ENCODE results near the gene CACNA2D1. TPM values are rescaled to one million over a fixed set of nuclear protein-coding genes. Genes with fewer than 3 reads are reported as not detected.

CACNA2D1 gene
- polyA plus RNA-seq, 2 of the 4 experiments (the other 2 are of a cell fraction) = 18.0 to 32.9 TPM

DNA sequence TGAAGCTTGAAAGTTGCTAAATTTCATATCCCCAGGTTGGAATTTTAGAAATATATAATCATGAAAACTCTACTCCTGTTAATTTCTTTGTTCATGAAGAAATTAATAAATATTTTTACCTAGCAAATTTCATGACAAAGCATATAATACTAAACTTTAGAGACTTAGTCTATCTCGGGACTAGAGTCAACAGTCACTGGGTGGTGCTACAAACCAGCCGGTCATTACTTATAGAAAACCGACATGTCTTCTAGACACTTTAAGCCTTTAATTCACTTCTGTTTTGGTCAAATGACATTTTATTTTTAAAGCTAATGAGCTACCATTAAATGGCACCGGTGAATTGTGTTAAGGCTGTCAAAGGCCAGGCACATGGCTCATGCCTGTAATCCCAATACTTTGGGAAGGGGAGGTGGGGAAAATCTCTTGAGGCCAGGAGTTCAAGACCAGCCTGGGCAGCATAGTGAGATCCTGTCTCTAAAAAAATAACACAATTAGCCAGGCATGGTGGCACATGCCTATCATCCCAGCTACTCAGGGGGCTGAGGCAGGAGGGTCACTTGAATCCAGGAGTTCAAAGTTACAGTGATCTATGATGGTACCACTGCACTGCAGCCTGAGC, 270.1 kb downstream of the CACNA2D1 start:
- H3K27ac ChIP-seq = peak overlapping the region in 1 of 2 experiments; percentile 32; a peak in 1 of 6 replicates
- no peak overlapping the region for H3K4me2 ChIP-seq
- 73% methylated on average over 4 of the region's 4 CpGs for WGBS (ENCODE audit: missing lambda C conversion rate)
- CTCF ChIA-PET = interaction anchor here (0.8 to 1.5 kb wide), 3 partner anchors 398 to 613 kb away, joined by 3 to 5 read pairs (median 4); no protein-coding TSS in a partner anchor
- no peak overlapping the region for H3K4me3 ChIP-seq
- no peaks in the 10 kb centered on the region for H3K9me3 ChIP-seq
- peaks cover 16% of the 10 kb centered on the region; the same call in 2 of the 3 replicates for H3K4me1 ChIP-seq
- DNase-seq (ENCODE audit: low read depth in 1 of 2, low spot score in 1 of 2) = no peak
- TF ChIP-seq RAD21 (conservative IDR thresholded peaks at IDR 0.05 in 1 of 2, IDR thresholded peaks at IDR 0.05 in 1 of 2) = peak in 1 of 2 experiments; percentile 23; a peak in 1 of 5 replicates
- TF ChIP-seq CHD4 (IDR thresholded peaks at IDR 0.05; ENCODE audit: borderline replicate concordance) = no peak
- no peak for ATAC-seq
- peak; percentile 59 for FAIRE-seq
- POLR2A ChIA-PET = no interaction called here

GRCh38 chr7:82172881-82173280, 270.7 kb downstream of the CACNA2D1 start:
- H3K4me3 ChIP-seq = no peak overlapping the region
- ChIA-PET POLR2A (no interaction called here), CTCF (interaction anchor here (0.8 to 1.5 kb wide), 3 partner anchors 399 to 613 kb away, joined by 3 to 5 read pairs (median 4); no protein-coding TSS in a partner anchor)
- WGBS (ENCODE audit: missing lambda C conversion rate) = 31% methylated on average over 2 of the region's 2 CpGs
- H3K27ac ChIP-seq = 0 out of 6 replicates have a peak overlapping the region, but pooled peaks of 1 of the 2 experiments have one; percentile 29
- no peaks in the 10 kb centered on the region for H3K9me3 ChIP-seq
- no peak for TF ChIP-seq EHF (CRISPR knock-in tag; IDR thresholded peaks at IDR 0.05)
- TF ChIP-seq KDM1A (IDR thresholded peaks at IDR 0.05; ENCODE audit: low read depth) = no peak
- no peak for TF ChIP-seq HEYL (CRISPR knock-in tag; IDR thresholded peaks at IDR 0.05)
- peaks cover 21% of the 10 kb centered on the region; the same call in 2 of the 3 replicates for H3K4me1 ChIP-seq
- FAIRE-seq = no peak
- ATAC-seq = peak; percentile 39 to 44; a peak in 1 of 6 replicates
- 0 out of 3 replicates have a peak overlapping the region, but pooled peaks have one; percentile 15 for H3K4me2 ChIP-seq
- peak in 1 of 2 experiments; percentile 30 for DNase-seq (ENCODE audit: low read depth in 1 of 2, low spot score in 1 of 2)

DNA sequence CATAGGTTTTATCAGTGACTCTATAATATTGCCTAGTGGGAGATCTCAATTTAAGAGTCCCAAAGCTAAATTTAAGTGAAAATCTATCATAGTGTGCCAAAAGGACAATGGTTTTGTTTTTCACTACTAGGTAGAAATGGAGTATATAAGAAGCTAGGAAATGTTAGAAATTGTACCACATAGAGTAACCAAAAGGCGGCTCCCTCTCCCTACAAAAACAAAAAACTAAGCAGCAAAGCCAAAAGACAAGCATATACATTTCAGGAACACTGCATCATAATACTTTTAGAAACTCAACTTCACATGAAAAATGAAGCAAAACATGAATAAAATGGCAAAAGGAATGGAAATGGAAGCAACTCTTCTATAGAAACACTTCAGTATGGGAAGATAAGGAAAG, 271.6 kb downstream of the CACNA2D1 start:
- FAIRE-seq (no peak), ATAC-seq (peak in 1 of 2 experiments; percentile 51; a peak in 1 of 6 replicates), DNase-seq (ENCODE audit: low read depth in 1 of 2, low spot score in 1 of 2) (no peak)
- Histone ChIP-seq H3K4me1 (peaks cover 26% of the 10 kb centered on the region), H3K4me2 (no peak overlapping the region), H3K4me3 (no peak overlapping the region), H3K27ac (no peak overlapping the region), H3K9me3 (no peaks in the 10 kb centered on the region)
- TF ChIP-seq, protein P1, sequence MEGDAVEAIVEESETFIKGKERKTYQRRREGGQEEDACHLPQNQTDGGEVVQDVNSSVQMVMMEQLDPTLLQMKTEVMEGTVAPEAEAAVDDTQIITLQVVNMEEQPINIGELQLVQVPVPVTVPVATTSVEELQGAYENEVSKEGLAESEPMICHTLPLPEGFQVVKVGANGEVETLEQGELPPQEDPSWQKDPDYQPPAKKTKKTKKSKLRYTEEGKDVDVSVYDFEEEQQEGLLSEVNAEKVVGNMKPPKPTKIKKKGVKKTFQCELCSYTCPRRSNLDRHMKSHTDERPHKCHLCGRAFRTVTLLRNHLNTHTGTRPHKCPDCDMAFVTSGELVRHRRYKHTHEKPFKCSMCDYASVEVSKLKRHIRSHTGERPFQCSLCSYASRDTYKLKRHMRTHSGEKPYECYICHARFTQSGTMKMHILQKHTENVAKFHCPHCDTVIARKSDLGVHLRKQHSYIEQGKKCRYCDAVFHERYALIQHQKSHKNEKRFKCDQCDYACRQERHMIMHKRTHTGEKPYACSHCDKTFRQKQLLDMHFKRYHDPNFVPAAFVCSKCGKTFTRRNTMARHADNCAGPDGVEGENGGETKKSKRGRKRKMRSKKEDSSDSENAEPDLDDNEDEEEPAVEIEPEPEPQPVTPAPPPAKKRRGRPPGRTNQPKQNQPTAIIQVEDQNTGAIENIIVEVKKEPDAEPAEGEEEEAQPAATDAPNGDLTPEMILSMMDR (IDR thresholded peaks at IDR 0.05) = peak; percentile 23; the same call in 2 of the 3 replicates
- TF ChIP-seq RAD21 (conservative IDR thresholded peaks at IDR 0.05 in 1 of 2, IDR thresholded peaks at IDR 0.05 in 1 of 2) = peak; percentile 25 to 30; a peak in 2 of 5 replicates
- TF ChIP-seq, protein P2, sequence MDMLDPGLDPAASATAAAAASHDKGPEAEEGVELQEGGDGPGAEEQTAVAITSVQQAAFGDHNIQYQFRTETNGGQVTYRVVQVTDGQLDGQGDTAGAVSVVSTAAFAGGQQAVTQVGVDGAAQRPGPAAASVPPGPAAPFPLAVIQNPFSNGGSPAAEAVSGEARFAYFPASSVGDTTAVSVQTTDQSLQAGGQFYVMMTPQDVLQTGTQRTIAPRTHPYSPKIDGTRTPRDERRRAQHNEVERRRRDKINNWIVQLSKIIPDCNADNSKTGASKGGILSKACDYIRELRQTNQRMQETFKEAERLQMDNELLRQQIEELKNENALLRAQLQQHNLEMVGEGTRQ (IDR thresholded peaks at IDR 0.05) = no peak
- WGBS (ENCODE audit: missing lambda C conversion rate) = 80% methylated on average over 1 of the region's 1 CpG
- ChIA-PET POLR2A (no interaction called here), CTCF (interaction anchor here (1.3 to 1.5 kb wide), 2 partner anchors 400 to 417 kb away, joined by 3 to 6 read pairs; no protein-coding TSS in a partner anchor)

- 69% methylated on average over 2 of the region's 2 CpGs for WGBS (ENCODE audit: missing lambda C conversion rate)
- FAIRE-seq = no peak
- Histone ChIP-seq H3K9me3 (no peaks in the 10 kb centered on the region), H3K4me2 (0 out of 3 replicates have a peak overlapping the region, but pooled peaks have one; percentile 16), H3K4me1 (peaks cover 43% of the 10 kb centered on the region), H3K4me3 (no peak overlapping the region), H3K27ac (0 out of 6 replicates have a peak overlapping the region, but pooled peaks have one; percentile 4 to 7)
- ChIA-PET POLR2A (no interaction called here), CTCF (no interaction called here)
- peak in 1 of 2 experiments; percentile 65 for DNase-seq (ENCODE audit: low read depth in 1 of 2, low spot score in 1 of 2)
- ATAC-seq = peak in 1 of 2 experiments; percentile 68; a peak in 3 of 6 replicates
- TF ChIP-seq CEBPB (IDR thresholded peaks at IDR 0.05) = peak in 1 of 2 experiments; percentile 55; a peak in 1 of 4 replicates
- peak; percentile 77 for TF ChIP-seq MAFK (IDR thresholded peaks at IDR 0.05; ENCODE audit: partially characterized antibody)
- TF ChIP-seq, protein P2 (IDR thresholded peaks at IDR 0.05) = no peak
- no peak for TF ChIP-seq CBX2 (IDR thresholded peaks at IDR 0.05; ENCODE audit: borderline replicate concordance, low read depth)
- TF ChIP-seq, protein P3, sequence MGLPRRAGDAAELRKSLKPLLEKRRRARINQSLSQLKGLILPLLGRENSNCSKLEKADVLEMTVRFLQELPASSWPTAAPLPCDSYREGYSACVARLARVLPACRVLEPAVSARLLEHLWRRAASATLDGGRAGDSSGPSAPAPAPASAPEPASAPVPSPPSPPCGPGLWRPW (IDR thresholded peaks at IDR 0.05) = peak; percentile 18; the same call in 1 of the 2 replicates
- no peak for TF ChIP-seq NR3C1 (IDR thresholded peaks at IDR 0.05)
- TF ChIP-seq REST (IDR thresholded peaks at IDR 0.05) = no peak
- TF ChIP-seq ATOH8 (CRISPR knock-in tag; IDR thresholded peaks at IDR 0.05; ENCODE audit: low read depth) = no peak
- no peak for TF ChIP-seq RNF2 (IDR thresholded peaks at IDR 0.05; ENCODE audit: borderline replicate concordance, low read depth)
- no peak for TF ChIP-seq TP53 (CRISPR knock-in tag; IDR thresholded peaks at IDR 0.05)
Observed at GRCh38 chr7:82167558-82168314, 275.8 kb downstream of the CACNA2D1 start.
